Stomach smooth muscle (tissue), 2 donors: ENCODE data around the gene HSPA2.

Experiments
- H3K27ac ChIP-seq: one replicate; pipeline ENCODE4 v1.7.0; 2013; ENCODE audit warnings: mild to moderate bottlenecking, low read length, inconsistent platforms
- H3K27me3 ChIP-seq, 2 donors: one replicate each; pipeline ENCODE4 v1.7.0; 2013; ENCODE audit warnings: low read length in 2 of 2; ENCODE audit not compliant: insufficient read depth in 2 of 2, control insufficient read depth in 1 of 2
- H3K36me3 ChIP-seq, 2 donors: one replicate each; pipeline ENCODE4 v1.7.0; 2013; ENCODE audit warnings: low read length in 2 of 2; ENCODE audit not compliant: control insufficient read depth in 2 of 2, insufficient read depth in 2 of 2
- H3K4me1 ChIP-seq: one replicate; pipeline ENCODE4 v1.7.0; 2013; ENCODE audit warnings: low read length; ENCODE audit not compliant: control insufficient read depth, insufficient read depth
- H3K4me3 ChIP-seq, 2 donors: one replicate each; pipeline ENCODE4 v1.7.0; 2013; ENCODE audit warnings: low read length in 2 of 2
- H3K9ac ChIP-seq, 2 donors: one replicate each; pipeline ENCODE4 v1.7.0; 2013; ENCODE audit warnings: low read length in 2 of 2, mild to moderate bottlenecking in 1 of 2
- H3K9me3 ChIP-seq, 2 donors: one replicate each; pipeline ENCODE4 v1.7.0; 2013; ENCODE audit warnings: low read length in 2 of 2; ENCODE audit not compliant: control insufficient read depth in 2 of 2
- donor health status: healthy.
- donor health status: Pancreatic carcinoma.

HSPA2 gene

DNA sequence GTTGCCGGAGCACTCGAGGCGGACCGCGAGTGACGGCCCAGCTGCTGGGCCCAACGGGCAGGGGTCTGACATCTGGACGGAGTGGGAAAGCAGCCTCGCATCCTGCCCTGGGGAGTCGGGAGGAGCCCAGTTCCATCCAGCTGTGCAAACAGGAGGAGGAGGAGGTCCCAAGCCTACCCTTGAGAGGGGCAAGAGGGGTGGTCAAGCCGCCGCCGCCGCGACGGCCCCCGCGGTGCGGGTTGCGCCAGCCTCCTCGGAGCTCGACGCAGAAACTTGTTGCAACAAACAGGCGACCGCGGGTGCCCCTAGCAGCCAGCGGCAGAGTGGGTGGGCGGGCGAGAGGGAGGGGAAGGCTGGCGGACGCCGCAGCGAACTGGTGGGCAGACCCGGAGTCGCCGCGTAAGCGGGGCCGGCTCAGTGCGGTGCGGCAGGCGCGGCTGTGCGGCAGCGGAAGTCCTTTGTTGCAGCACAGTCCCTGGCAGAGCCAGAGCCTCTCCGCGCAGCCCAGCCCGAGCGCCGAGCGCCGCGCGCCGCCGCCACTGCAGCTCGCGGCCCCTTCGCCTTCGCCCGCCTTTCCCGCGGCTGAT lies 36.1 kb upstream of the HSPA2 start, which contains the start of gene ZBTB1:
TSS of gene ZBTB1 (plus strand) at position 461 of the 587 bp plus-strand sequence. CDS start 16,735 bp downstream, outside the sequence.
- Histone ChIP-seq H3K36me3 (no peaks in the 10 kb centered on the region), H3K27me3 (no peaks in the 10 kb centered on the region), H3K9me3 (no peaks in the 10 kb centered on the region), H3K27ac (peak within 1 kb of the TSS; percentile 99), H3K4me1 (peaks cover 21% of the 10 kb centered on the region), H3K9ac (peak within 1 kb of the TSS; percentile 89 to 93), H3K4me3 (peak within 1 kb of the TSS; percentile 66 to 93)

DNA sequence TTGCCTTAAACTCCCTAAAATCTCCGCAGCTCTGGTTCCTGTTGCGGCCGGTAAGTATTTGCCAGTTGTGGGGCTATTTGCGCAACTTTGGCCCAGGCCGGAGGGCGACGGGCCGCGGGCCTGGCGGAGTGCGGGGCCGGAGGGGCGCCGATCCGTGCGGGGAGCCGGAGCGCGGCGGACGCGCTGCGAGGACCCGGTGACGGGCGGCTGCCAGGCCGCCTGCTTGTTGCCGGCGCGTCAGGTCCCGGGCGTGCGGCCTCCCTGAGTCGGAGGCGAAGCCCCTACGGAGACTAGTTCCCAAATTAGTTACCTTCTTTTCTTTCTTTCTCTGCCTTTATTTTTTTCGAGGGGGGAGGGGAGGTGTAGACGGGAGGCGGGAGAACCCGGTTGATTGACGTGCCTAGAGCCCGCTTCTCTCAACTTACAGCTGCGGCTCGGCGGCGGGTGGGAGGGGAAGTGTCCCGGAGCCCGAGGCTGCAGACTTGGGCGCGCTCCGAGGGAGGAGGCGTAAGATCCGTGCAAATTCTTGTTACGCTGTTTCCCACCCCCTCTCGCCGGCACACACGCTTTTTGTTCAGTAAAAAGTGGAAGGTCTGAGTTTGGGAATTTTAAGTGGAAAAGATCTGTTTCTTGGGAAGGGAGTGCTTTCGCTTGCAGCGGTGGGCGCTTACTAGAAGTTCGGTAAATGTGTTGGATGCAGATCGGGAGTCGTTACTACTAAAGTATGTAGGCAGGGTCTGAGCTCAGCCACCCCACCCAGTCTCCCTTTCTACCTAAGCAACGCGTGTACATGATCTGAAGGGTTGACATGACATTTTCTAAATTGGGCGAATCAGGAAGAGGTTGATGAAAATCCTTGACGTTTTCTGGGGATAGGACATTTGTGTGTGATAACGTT lies 35.4 kb upstream of the HSPA2 start:
- Histone ChIP-seq H3K9me3 (no peaks in the 10 kb centered on the region), H3K9ac (peak overlapping the region; percentile 89 to 93), H3K4me1 (peaks cover 21% of the 10 kb centered on the region), H3K27ac (peak overlapping the region; percentile 99), H3K27me3 (no peaks in the 10 kb centered on the region), H3K36me3 (no peaks in the 10 kb centered on the region), H3K4me3 (peak overlapping the region; percentile 66 to 93)

DNA sequence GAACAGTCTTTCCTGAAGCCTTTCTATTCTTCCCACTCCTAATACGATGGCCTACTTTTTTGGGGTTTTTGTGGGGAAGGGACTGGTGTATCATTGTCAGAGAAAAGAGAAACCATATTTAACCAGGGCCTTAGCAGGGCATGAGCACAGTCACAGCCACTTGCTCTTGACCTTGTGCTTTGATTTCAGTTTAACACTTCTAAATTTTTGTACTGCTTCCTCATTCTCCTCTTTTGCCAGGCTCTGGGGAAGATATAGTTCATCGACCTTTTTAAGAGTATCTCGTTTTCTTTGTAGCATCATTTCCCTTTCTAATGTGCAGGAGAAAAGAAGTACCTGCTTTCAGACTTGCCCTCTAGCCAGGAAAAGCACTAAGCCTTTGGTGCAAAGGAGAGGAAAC lies 33.8 kb upstream of the HSPA2 start:
- H3K4me1 ChIP-seq = peaks cover 19% of the 10 kb centered on the region

DNA sequence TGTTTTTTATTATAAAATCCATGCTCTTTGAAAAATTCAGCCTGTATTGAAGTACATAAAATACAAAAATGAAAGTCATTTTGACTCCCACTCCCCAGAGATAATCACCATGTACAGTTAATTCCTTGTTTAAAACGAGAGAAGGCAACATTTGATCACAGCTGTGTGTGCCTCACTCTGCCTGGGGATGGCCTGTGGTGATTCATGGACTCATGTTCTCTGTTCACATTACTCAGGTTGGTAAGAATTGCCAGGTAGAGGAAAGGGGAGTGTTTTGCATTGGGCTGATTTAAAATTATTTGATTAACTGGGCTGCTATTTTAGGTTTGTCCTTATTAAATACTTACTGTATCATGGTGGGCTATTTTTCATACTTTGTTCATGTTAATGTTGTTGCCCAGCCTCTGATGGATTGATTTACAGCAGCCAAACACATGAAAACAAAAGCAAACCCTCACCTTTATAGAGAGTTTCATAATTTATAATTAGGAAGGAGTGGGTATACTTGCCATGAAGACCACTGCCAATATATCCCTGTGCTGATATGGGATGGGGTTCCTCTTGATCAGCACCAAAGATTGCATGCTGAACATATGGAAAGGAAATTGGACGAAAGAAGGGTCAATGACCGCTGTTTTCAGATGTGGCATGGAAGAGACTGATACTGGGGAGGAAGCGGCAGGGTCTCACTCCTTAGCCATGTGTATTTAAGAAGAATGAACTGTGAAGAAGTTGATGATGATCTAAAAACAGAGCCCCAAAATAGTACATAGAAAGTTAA lies 33.0 kb upstream of the HSPA2 start:
- Histone ChIP-seq H3K4me3 (no peak overlapping the region), H3K27ac (no peak overlapping the region), H3K36me3 (no peaks in the 10 kb centered on the region), H3K27me3 (no peaks in the 10 kb centered on the region), H3K9me3 (no peaks in the 10 kb centered on the region), H3K4me1 (peaks cover 13% of the 10 kb centered on the region), H3K9ac (no peak overlapping the region)

More for the DNA sequence above, 33.8 kb upstream of the HSPA2 start:
- Histone ChIP-seq H3K9ac (no peak overlapping the region), H3K9me3 (no peaks in the 10 kb centered on the region), H3K27me3 (no peaks in the 10 kb centered on the region), H3K36me3 (no peaks in the 10 kb centered on the region), H3K4me3 (peak overlapping the region in 1 of 2 donors; percentile 35), H3K27ac (no peak overlapping the region)

DNA sequence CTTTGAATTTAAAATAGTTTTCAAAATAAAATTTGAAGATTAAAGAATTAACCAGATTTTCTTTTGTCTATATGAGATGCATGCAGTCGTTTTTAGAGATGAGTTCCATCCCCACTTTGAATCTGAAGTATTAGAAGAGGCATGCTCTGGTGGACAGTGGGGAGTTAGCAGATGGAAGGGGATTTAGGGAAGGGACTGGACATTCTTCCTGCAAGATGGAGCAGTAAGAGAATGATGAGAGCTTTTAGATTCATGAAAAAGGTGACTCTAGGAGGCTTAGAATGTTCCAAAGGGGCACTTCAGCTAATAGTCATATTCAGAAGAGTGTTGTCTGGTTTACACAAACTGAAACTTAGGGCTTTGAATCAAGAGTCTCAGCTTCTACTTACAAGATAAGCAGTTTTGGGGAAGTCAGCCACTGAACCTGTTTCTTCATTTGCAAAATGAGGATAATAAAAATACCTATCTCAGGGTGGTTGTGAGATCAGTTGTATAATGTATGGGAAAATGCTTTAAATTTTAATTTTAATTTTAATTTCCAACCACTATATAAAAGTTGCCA lies 32.2 kb upstream of the HSPA2 start:
- no peak overlapping the region for H3K27ac ChIP-seq
- H3K9me3 ChIP-seq = no peaks in the 10 kb centered on the region
- H3K36me3 ChIP-seq = no peaks in the 10 kb centered on the region
- H3K4me3 ChIP-seq = no peak overlapping the region
- H3K27me3 ChIP-seq = no peaks in the 10 kb centered on the region
- H3K9ac ChIP-seq = no peak overlapping the region
- H3K4me1 ChIP-seq = peaks cover 9% of the 10 kb centered on the region

DNA sequence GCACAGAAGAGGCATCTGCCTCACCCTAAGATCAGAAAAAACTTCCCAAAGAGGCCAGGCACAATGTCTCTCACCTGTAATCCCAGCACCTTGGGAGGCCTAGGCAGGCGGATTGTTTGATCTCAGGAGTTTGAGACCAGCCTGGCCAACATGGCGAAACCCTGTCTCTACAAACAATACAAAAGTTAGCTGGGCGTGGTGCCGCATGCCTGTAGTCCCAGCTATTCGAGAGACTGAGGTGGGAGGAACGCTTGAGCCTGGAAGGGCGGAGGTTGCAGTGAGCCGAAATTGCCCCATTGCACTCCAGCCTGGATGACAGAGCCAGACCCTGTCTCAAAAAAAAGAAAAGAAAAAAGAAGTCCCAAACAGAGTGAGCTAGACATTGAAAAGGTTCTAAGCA lies 31.5 kb upstream of the HSPA2 start:
- Histone ChIP-seq H3K4me3 (no peak overlapping the region), H3K27ac (no peak overlapping the region), H3K9ac (no peak overlapping the region), H3K36me3 (no peaks in the 10 kb centered on the region), H3K4me1 (peaks cover 9% of the 10 kb centered on the region), H3K9me3 (no peaks in the 10 kb centered on the region), H3K27me3 (no peaks in the 10 kb centered on the region)

DNA sequence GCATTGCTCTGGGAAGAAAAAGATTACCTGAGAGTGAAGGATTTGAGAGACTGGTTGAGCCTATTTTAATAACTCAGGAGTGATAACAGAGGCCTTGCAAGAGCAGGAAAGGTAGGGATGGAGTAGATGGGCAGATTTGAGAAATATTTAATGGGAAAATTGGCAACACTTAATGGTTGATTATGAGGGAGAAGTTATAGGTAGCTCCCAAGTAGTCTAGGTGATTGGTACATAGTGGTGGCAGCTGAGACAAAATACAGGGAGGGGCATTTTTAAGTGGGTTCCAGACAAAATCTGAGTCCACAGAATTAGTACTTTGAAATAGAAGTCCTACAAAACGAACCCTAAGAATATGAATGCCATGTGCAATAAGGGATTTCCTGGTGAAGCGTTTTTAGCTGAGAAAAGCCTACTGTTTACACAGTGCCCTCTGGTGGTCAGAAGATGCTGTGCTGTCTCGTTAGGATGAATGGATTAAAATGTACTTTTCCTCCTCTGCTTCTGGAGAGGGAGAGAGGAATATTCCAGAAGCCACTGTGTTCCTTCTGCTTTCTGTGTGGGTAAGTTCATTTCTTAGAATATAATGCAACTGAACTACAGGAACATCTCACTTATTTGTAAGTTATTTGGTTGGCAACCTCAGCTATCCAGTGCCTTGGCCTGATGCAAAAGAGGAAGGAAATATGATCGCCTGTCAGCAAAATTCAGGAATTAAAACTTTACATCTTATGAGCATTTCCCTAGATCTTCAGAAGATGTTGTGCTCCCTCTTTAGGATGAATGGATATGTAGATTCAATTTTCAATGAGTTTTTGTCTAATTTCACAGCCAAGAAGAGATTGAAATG lies 29.5 kb upstream of the HSPA2 start:
- Histone ChIP-seq H3K9ac (no peak overlapping the region), H3K4me1 (peaks cover 9% of the 10 kb centered on the region), H3K27ac (no peak overlapping the region)

DNA sequence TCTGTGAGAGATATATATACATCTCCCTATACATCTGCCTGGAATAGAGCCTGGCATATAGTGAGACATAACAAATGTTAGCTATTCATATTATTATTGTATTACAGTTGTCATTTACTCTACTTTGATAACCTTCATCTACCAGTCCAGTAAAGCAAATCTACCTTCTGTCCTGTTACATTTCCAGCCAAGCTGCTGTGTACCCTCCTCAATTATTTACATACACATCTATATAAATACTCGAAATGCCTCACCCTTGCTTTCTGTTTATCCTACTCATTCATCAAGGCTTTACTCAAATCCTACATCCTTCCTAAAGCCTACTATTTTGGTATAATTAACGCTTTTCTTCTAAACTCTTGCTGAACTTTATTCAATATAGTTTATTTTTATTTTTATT lies 27.3 kb upstream of the HSPA2 start:
- H3K27me3 ChIP-seq = no peaks in the 10 kb centered on the region

More for the DNA sequence above, 29.5 kb upstream of the HSPA2 start:
- Histone ChIP-seq H3K9me3 (no peaks in the 10 kb centered on the region), H3K27me3 (no peaks in the 10 kb centered on the region), H3K4me3 (no peak overlapping the region), H3K36me3 (no peaks in the 10 kb centered on the region)

DNA sequence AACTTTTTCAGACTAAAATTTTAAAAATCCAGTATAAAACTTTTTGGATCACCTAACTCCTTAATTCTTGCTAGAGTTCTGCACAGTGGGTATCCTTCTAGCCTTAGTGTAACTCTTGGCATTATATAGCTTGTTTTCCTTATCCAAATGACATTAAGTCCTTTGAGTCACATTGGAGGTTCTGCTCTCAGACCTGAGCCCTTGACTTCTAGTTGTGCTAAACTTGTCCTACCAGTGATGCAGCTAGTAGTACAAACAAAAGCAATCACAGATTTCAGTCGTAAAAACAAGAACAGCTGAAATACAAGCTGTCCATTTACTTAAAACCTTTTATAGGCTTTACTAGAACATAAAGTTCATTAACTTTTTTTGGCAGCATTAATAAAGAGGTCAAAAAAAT lies 25.5 kb upstream of the HSPA2 start:
- H3K27ac ChIP-seq = no peak overlapping the region
- peaks cover 6% of the 10 kb centered on the region for H3K4me1 ChIP-seq

More for the DNA sequence above, 27.3 kb upstream of the HSPA2 start:
- no peaks in the 10 kb centered on the region for H3K36me3 ChIP-seq
- no peaks in the 10 kb centered on the region for H3K9me3 ChIP-seq
- no peak overlapping the region for H3K27ac ChIP-seq
- H3K4me1 ChIP-seq = peaks cover 6% of the 10 kb centered on the region
- H3K9ac ChIP-seq = no peak overlapping the region
- no peak overlapping the region for H3K4me3 ChIP-seq

DNA sequence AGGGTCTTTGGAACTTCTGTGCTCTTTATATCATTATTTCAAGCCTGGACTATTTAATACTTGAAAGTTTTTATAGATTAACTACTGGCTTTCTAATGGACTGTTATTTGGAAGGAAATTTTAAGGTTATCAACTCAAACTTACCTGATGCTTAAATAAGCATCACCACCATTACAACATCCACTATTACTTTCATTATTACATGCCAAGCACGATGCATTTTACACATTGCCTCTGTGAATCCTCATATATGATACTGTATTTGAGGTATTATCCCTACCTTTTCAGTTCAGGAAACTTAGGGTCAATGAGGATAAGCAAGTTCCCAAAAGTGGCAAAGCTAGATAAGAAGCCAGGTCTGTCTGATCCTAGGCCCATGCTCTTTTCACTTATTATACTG lies 23.6 kb upstream of the HSPA2 start:
- peaks cover 2% of the 10 kb centered on the region for H3K4me1 ChIP-seq

More for the DNA sequence above, 25.5 kb upstream of the HSPA2 start:
- H3K9ac ChIP-seq = no peak overlapping the region
- no peaks in the 10 kb centered on the region for H3K36me3 ChIP-seq
- no peak overlapping the region for H3K4me3 ChIP-seq
- H3K27me3 ChIP-seq = no peaks in the 10 kb centered on the region
- no peaks in the 10 kb centered on the region for H3K9me3 ChIP-seq

More for the DNA sequence above, 23.6 kb upstream of the HSPA2 start:
- Histone ChIP-seq H3K36me3 (peaks cover 0 to 6% of the 10 kb centered on the region in 2 donors), H3K9me3 (no peaks in the 10 kb centered on the region), H3K27ac (no peak overlapping the region), H3K9ac (no peak overlapping the region), H3K27me3 (no peaks in the 10 kb centered on the region), H3K4me3 (no peak overlapping the region)
